Thyroid gland (tissue), 4 donors: Measurements from ENCODE around the gene MROH8. TPM values are rescaled to one million over a fixed set of nuclear protein-coding genes. Genes with fewer than 3 reads are reported as not detected.

ENCODE experiments used
- DNase-seq, 2 donors: peaks; one replicate each; pipeline ENCODE4 v3.0.0-alpha.2; 2019
- H3K27ac ChIP-seq, 3 donors: fragments of 200-600 bp; sonication (generic); 1 replicate in 2 of 3; 2 replicates in 1 of 3; pipeline ENCODE4 v1.5.1; 2016 to 2019; ENCODE audit warnings: mild to moderate bottlenecking in 1 of 3, moderate library complexity in 1 of 3
- H3K27me3 ChIP-seq: fragments of 200-600 bp; sonication (generic); one replicate; pipeline ENCODE4 v1.5.1; 2019
- H3K36me3 ChIP-seq, 2 donors: fragments of 200-600 bp; sonication (generic); one replicate each; pipeline ENCODE4 v1.5.1; 2016 to 2019
- H3K4me1 ChIP-seq, 2 donors: fragments of 200-600 bp; sonication (generic); one replicate each; pipeline ENCODE4 v1.5.1; 2017 to 2019
- H3K4me3 ChIP-seq, 3 donors: fragments of 200-600 bp; sonication (generic); replicated peaks in 1 of 3; 1 replicate in 2 of 3; 2 replicates in 1 of 3; pipeline ENCODE4 v1.5.1; 2016; ENCODE audit warnings: mild to moderate bottlenecking in 1 of 3
- H3K9me3 ChIP-seq: fragments of 200-600 bp; sonication (generic); one replicate; pipeline ENCODE4 v1.5.1; 2017
- CTCF ChIP-seq, 6 experiments: fragments of 200-600 bp in 3 of 6; fragments of 450-650 bp in 3 of 6; sonication (generic) in 3 of 6; IDR thresholded peaks; one replicate each; pipeline ENCODE4 v1.5.1; 2016 to 2019; ENCODE audit warnings: antibody characterized with exemption in 6 of 6, mild to moderate bottlenecking in 2 of 6, inconsistent platforms in 1 of 6, moderate library complexity in 1 of 6
- POLR2A ChIP-seq, 2 donors: fragments of 450-650 bp; IDR thresholded peaks; one replicate each; pipeline ENCODE4 v1.6.1; 2017; ENCODE audit warnings: antibody characterized with exemption in 2 of 2, mild to moderate bottlenecking in 2 of 2, moderate library complexity in 1 of 2
- WGBS, 2 donors: methylation state at CpG; one replicate each; pipeline ENCODE4 v1.1.5; 2017; 5-methylcytosine and 5-hydroxymethylcytosine counted together
- intact Hi-C: fragments of 100-400 bp; cut with DNase I; formaldehyde crosslinking; loops from one replicate; pipeline ENCODE4 v1.15.1; 2023
- total RNA-seq, 4 donors: library from RNA; depleted of rRNA; stranded (reverse); fragments of >200 nt; gene quantifications; one replicate each; pipeline ENCODE4 v1.2.3, GENCODE V29; 2016

The MROH8 gene
- total RNA-seq, 4 donors from 2014 or later: 2.3 to 7.5 (median 3.4) TPM

DNA sequence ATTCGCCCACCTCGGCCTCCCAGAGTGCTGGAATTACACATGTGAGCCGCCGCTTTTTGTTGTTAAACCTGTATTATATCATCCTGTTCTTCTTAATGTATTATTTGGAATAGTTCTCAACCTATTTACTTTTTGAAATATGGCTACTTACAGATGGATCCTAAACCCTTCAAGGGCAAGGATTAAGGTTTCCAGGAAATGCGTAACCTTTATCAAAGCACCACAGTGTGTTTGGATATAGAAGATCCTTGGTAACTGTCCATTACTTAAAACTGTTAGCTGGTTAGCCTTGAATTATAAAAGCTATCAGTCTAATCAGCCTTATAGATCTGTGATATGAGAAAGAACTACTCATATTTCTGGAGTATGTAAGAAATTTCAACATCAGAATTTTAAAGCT, 12.5 kb downstream of the MROH8 start:
- Histone ChIP-seq H3K4me1 (peaks cover 0 to 5% of the 10 kb centered on the region in 2 donors), H3K4me3 (no peak overlapping the region), H3K27ac (no peak overlapping the region), H3K27me3 (no peaks in the 10 kb centered on the region), H3K36me3 (no peaks in the 10 kb centered on the region), H3K9me3 (no peaks in the 10 kb centered on the region)
- 96% methylated on average over 5 of the region's 5 CpGs for WGBS, 2 donors
- intact Hi-C loops: no loop called here
- DNase-seq: no peak
- TF ChIP-seq CTCF (IDR thresholded peaks at IDR 0.05): no peak
- TF ChIP-seq POLR2A (IDR thresholded peaks at IDR 0.05): no peak

DNA sequence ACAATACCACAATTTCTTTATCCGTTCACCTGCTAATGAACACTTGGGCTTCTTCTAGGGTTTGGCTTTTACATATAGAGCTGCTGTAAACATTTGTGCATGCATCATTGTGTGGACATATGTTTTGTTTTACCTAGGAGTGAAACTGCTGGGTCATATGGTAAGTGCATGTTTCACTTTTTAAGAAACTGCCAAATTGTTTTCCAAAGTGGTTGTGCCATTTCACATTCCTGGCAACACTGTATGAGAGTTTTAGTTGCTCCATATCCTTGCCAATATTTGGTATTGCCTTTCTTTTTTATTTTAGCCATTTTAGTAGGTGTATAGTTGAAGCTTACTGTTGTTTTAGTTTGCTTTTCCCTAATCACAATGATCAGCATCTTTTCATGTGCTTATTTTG, 14.3 kb downstream of the MROH8 start:
- Histone ChIP-seq H3K4me1 (peaks cover 5 to 16% of the 10 kb centered on the region in 2 donors), H3K36me3 (no peaks in the 10 kb centered on the region), H3K9me3 (no peaks in the 10 kb centered on the region), H3K27me3 (no peaks in the 10 kb centered on the region), H3K27ac (no peak overlapping the region), H3K4me3 (no peak overlapping the region)
- TF ChIP-seq POLR2A (IDR thresholded peaks at IDR 0.05): no peak
- no peak for TF ChIP-seq CTCF (IDR thresholded peaks at IDR 0.05)
- WGBS, 2 donors: 98% methylated on average over 1 of the region's 1 CpG
- no peak for DNase-seq
- intact Hi-C loops: no loop called here

- H3K36me3 ChIP-seq: no peaks in the 10 kb centered on the region
- no peak overlapping the region for H3K4me3 ChIP-seq
- H3K27ac ChIP-seq: no peak overlapping the region
- TF ChIP-seq POLR2A (IDR thresholded peaks at IDR 0.05): no peak
- no peak for TF ChIP-seq CTCF (IDR thresholded peaks at IDR 0.05)
- no peak for DNase-seq
- H3K4me1 ChIP-seq: peaks cover 11 to 25% of the 10 kb centered on the region in 2 donors
- intact Hi-C loops: no loop called here
- H3K9me3 ChIP-seq: no peaks in the 10 kb centered on the region
- WGBS, 2 donors: 92 to 93% methylated on average over 4 of the region's 4 CpGs
- no peaks in the 10 kb centered on the region for H3K27me3 ChIP-seq
These were observed 15.4 kb downstream of the MROH8 start for GRCh38 chr20:37163832-37164554.

DNA sequence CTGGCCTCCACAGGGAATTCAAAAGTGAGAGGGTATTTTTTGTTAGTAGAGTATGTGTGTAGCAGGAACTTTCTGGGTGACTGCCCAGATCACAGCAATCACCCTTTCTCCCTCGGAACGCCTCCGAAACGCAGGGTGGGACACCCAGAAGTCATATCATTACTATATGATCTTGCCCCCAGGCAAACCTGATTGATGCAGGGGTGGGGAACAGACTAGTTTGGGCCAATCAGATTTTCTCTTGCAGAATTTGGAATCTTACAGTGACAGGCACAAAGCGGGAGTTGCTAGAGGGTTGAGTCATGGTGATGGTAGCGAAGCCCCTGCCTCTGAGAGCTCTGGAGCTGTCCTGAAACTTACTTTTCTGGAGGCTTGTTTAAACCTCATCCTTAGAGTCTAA, 16.7 kb downstream of the MROH8 start:
- Histone ChIP-seq H3K36me3 (no peaks in the 10 kb centered on the region), H3K27me3 (no peaks in the 10 kb centered on the region), H3K4me3 (no peak overlapping the region), H3K4me1 (peaks cover 19 to 38% of the 10 kb centered on the region in 2 donors), H3K27ac (no peak overlapping the region), H3K9me3 (no peaks in the 10 kb centered on the region)
- intact Hi-C loops: no loop called here
- TF ChIP-seq POLR2A (IDR thresholded peaks at IDR 0.05) (no peak), CTCF (IDR thresholded peaks at IDR 0.05) (no peak)
- 51 to 71% methylated on average over 6 of the region's 6 CpGs for WGBS, 2 donors
- DNase-seq: no peak

- 73 to 80% methylated on average over 12 of the region's 12 CpGs for WGBS, 2 donors
- intact Hi-C loops: no loop called here
- TF ChIP-seq CTCF (IDR thresholded peaks at IDR 0.05): no peak
- TF ChIP-seq POLR2A (IDR thresholded peaks at IDR 0.05): no peak
These were observed 17.4 kb downstream of the MROH8 start for GRCh38 chr20:37161830-37162549.

More at GRCh38 chr20:37161830-37162549, 17.4 kb downstream of the MROH8 start:
- no peak overlapping the region for H3K27ac ChIP-seq
- no peak for DNase-seq
- no peaks in the 10 kb centered on the region for H3K36me3 ChIP-seq
- no peak overlapping the region for H3K4me3 ChIP-seq
- no peaks in the 10 kb centered on the region for H3K27me3 ChIP-seq
- peaks cover 19 to 38% of the 10 kb centered on the region in 2 donors for H3K4me1 ChIP-seq
- no peaks in the 10 kb centered on the region for H3K9me3 ChIP-seq
